Measurements from ENCODE around the gene NFKBIE.

The NFKBIE gene

GRCh38 chr6:44221961-44222335 is 43.4 kb downstream of the NFKBIE start:
- H3K9me2 ChIP-seq (replicated peaks; ENCODE audit: low read depth, low read length): no peaks in the 10 kb centered on the region
- no peaks in the 10 kb centered on the region for H3K9me3 ChIP-seq (ENCODE audit: insufficient read depth, low read depth, low read length)
- no peak overlapping the region for H2AFZ ChIP-seq (ENCODE audit: low read length)
- H3K79me2 ChIP-seq (ENCODE audit: insufficient read depth, low read length): peaks cover 29% of the 10 kb centered on the region
- no peaks in the 10 kb centered on the region for H3K27me3 ChIP-seq (ENCODE audit: insufficient read depth, low read length, poor library complexity, severe bottlenecking)
- no peaks in the 10 kb centered on the region for H4K20me1 ChIP-seq (ENCODE audit: insufficient read depth, low read length, poor library complexity, severe bottlenecking)
- peaks cover 6% of the 10 kb centered on the region; the same call in 1 of the 2 replicates for H3F3A ChIP-seq (ENCODE audit: low read depth)
- no peak overlapping the region for H3K9ac ChIP-seq (ENCODE audit: low read depth, low read length, poor library complexity, severe bottlenecking)
- H3K4me1 ChIP-seq (ENCODE audit: insufficient read depth, low read length, poor library complexity, severe bottlenecking): peaks cover 59% of the 10 kb centered on the region
- H3K4me3 ChIP-seq (ENCODE audit: low read length, poor library complexity, severe bottlenecking): peak overlapping the region; percentile 23
- H3K4me2 ChIP-seq (ENCODE audit: low read depth, low read length, poor library complexity, severe bottlenecking): peak overlapping the region; percentile 60
- TF ChIP-seq CTCF (conservative IDR thresholded peaks at IDR 0.05; ENCODE audit: low read length): no peak
- no peak for TF ChIP-seq EZH2phosphoT487 (IDR thresholded peaks at IDR 0.05; ENCODE audit: borderline replicate concordance)
- H3K36me3 ChIP-seq (ENCODE audit: insufficient read depth, low read length): no peaks in the 10 kb centered on the region

DNA sequence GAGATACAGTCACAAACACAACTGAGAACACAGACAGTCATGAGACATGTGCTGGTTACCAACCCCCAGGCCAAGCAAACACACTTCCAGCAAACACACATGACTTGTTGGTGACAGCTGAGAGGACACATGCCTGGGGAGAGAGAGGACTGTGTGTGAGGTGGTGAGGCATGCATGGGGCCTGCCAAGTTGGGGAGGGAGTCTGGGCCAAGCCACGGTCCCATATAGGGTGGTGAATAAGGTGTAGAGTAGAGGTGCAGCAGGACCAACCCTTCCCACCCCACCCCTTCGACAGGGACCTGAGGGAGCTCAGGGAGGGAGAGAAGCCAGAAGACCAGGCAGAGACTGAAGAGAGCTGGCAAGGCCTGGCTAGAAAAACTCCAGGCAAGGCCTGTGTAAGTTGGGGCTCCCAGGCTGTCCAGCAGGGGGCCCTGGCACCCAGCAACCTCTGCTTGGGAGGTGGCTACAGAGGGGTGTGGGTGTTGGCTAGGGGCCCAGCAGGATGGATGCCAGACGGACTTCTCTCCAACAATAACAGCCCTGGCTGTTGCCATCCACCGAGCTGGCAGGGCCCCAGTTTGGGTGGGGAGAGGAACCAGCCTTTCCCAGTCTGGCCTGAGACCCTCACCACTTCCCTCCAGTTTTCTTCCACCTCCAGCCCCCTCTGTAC is 43.9 kb downstream of the NFKBIE start:
- H2AFZ ChIP-seq (ENCODE audit: low read length): 0 out of 2 replicates have a peak overlapping the region, but pooled peaks have one; percentile 37
- no peaks in the 10 kb centered on the region for H3K9me2 ChIP-seq (replicated peaks; ENCODE audit: low read depth, low read length)
- H3K4me2 ChIP-seq (ENCODE audit: low read depth, low read length, poor library complexity, severe bottlenecking): peak overlapping the region; percentile 60
- peaks cover 23% of the 10 kb centered on the region for H3K79me2 ChIP-seq (ENCODE audit: insufficient read depth, low read length)
- H3K4me1 ChIP-seq (ENCODE audit: insufficient read depth, low read length, poor library complexity, severe bottlenecking): peaks cover 62% of the 10 kb centered on the region
- peak overlapping the region; percentile 23 for H3K4me3 ChIP-seq (ENCODE audit: low read length, poor library complexity, severe bottlenecking)
- TF ChIP-seq CTCF (conservative IDR thresholded peaks at IDR 0.05; ENCODE audit: low read length) (peak; percentile 81), EZH2phosphoT487 (IDR thresholded peaks at IDR 0.05; ENCODE audit: borderline replicate concordance) (no peak)
- no peaks in the 10 kb centered on the region for H3K36me3 ChIP-seq (ENCODE audit: insufficient read depth, low read length)
- H4K20me1 ChIP-seq (ENCODE audit: insufficient read depth, low read length, poor library complexity, severe bottlenecking): no peaks in the 10 kb centered on the region
- H3F3A ChIP-seq (ENCODE audit: low read depth): peaks cover 6% of the 10 kb centered on the region; the same call in 1 of the 2 replicates
- peak overlapping the region; percentile 43 for H3K9ac ChIP-seq (ENCODE audit: low read depth, low read length, poor library complexity, severe bottlenecking)
- H3K27me3 ChIP-seq (ENCODE audit: insufficient read depth, low read length, poor library complexity, severe bottlenecking): no peaks in the 10 kb centered on the region
- H3K9me3 ChIP-seq (ENCODE audit: insufficient read depth, low read depth, low read length): no peaks in the 10 kb centered on the region

DNA sequence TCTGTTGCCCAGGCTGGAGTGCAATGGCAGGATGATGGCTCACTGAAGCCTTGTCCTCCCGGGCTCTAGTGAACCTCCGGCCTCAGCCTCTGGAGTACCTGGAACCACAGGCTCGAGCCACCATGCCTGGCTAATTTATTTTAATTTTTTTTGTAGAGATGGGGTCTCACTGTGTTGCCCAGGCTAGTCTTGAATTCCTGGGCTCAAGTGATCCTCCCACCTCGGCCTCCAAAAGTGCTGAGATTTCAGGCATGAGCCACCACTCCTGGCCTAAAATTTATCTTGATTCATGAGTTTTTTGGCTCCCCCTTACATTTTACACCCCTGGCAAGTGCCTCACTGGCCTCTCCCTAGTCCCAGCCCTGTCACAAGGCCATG is 44.4 kb downstream of the NFKBIE start:
- H3K4me2 ChIP-seq (ENCODE audit: low read depth, low read length, poor library complexity, severe bottlenecking): no peak overlapping the region
- H3K4me1 ChIP-seq (ENCODE audit: insufficient read depth, low read length, poor library complexity, severe bottlenecking): peaks cover 57% of the 10 kb centered on the region
- no peak overlapping the region for H2AFZ ChIP-seq (ENCODE audit: low read length)

More for the DNA sequence above, 44.4 kb downstream of the NFKBIE start:
- Histone ChIP-seq H3K27me3 (ENCODE audit: insufficient read depth, low read length, poor library complexity, severe bottlenecking) (no peaks in the 10 kb centered on the region), H3F3A (ENCODE audit: low read depth) (peaks cover 6% of the 10 kb centered on the region; the same call in 1 of the 2 replicates), H3K9me3 (ENCODE audit: insufficient read depth, low read depth, low read length) (no peaks in the 10 kb centered on the region), H3K4me3 (ENCODE audit: low read length, poor library complexity, severe bottlenecking) (no peak overlapping the region), H3K36me3 (ENCODE audit: insufficient read depth, low read length) (no peaks in the 10 kb centered on the region), H4K20me1 (ENCODE audit: insufficient read depth, low read length, poor library complexity, severe bottlenecking) (no peaks in the 10 kb centered on the region), H3K9ac (ENCODE audit: low read depth, low read length, poor library complexity, severe bottlenecking) (peak overlapping the region; percentile 43), H3K9me2 (replicated peaks; ENCODE audit: low read depth, low read length) (no peaks in the 10 kb centered on the region), H3K79me2 (ENCODE audit: insufficient read depth, low read length) (peaks cover 18% of the 10 kb centered on the region)
- TF ChIP-seq CTCF (conservative IDR thresholded peaks at IDR 0.05; ENCODE audit: low read length) (no peak), EZH2phosphoT487 (IDR thresholded peaks at IDR 0.05; ENCODE audit: borderline replicate concordance) (no peak)
